Measurements from ENCODE around the gene PAX2.
"Not testable (repeated sequence)": the region's sequence is repeated elsewhere in the genome, so short reads cannot be mapped to it uniquely, and the experiment has no call there.

Gene PAX2

GRCh38 chr10:100744987-100745881, at the start of gene PAX2:
TSS of gene PAX2 (plus strand) at chr10:100745582. CDS start at chr10:100746261, 679 bp downstream.
- DNase-seq (ENCODE audit: low read depth in 1 of 2, low spot score in 1 of 2), result no peak

GRCh38 chr10:100696477-100696901, 48.9 kb upstream of the PAX2 start:
- DNase-seq (ENCODE audit: low read depth in 1 of 2, low spot score in 1 of 2), result no peak

GRCh38 chr10:100697070-100697469, 48.3 kb upstream of the PAX2 start:
- DNase-seq (ENCODE audit: low read depth in 1 of 2, low spot score in 1 of 2), result no peak

GRCh38 chr10:100697631-100698030, 47.8 kb upstream of the PAX2 start:
- DNase-seq (ENCODE audit: low read depth in 1 of 2, low spot score in 1 of 2), result no peak

GRCh38 chr10:100701704-100702103, 43.7 kb upstream of the PAX2 start:
- not testable (repeated sequence) for DNase-seq (ENCODE audit: low read depth in 1 of 2, low spot score in 1 of 2)

- no peak for DNase-seq (ENCODE audit: low read depth in 1 of 2, low spot score in 1 of 2)
Measured at GRCh38 chr10:100705139-100705538, 40.2 kb upstream of the PAX2 start.

GRCh38 chr10:100707261-100707848, 38.0 kb upstream of the PAX2 start:
- DNase-seq (ENCODE audit: low read depth in 1 of 2, low spot score in 1 of 2), result no peak

- DNase-seq (ENCODE audit: low read depth in 1 of 2, low spot score in 1 of 2), result no peak
Measured at GRCh38 chr10:100709146-100710082, 36.0 kb upstream of the PAX2 start.

- no peak for DNase-seq (ENCODE audit: low read depth in 1 of 2, low spot score in 1 of 2)
Measured at GRCh38 chr10:100710151-100710871, 35.1 kb upstream of the PAX2 start.

GRCh38 chr10:100713049-100713858, 32.1 kb upstream of the PAX2 start:
- no peak for DNase-seq (ENCODE audit: low read depth in 1 of 2, low spot score in 1 of 2)

GRCh38 chr10:100713859-100714565, 31.4 kb upstream of the PAX2 start:
- DNase-seq (ENCODE audit: low read depth in 1 of 2, low spot score in 1 of 2), result no peak

GRCh38 chr10:100714566-100714950, 30.8 kb upstream of the PAX2 start:
- no peak for DNase-seq (ENCODE audit: low read depth in 1 of 2, low spot score in 1 of 2)

GRCh38 chr10:100715101-100715444, 30.3 kb upstream of the PAX2 start:
- DNase-seq (ENCODE audit: low read depth in 1 of 2, low spot score in 1 of 2), result no peak

GRCh38 chr10:100715445-100716385, 29.7 kb upstream of the PAX2 start:
- no peak for DNase-seq (ENCODE audit: low read depth in 1 of 2, low spot score in 1 of 2)

- no peak for DNase-seq (ENCODE audit: low read depth in 1 of 2, low spot score in 1 of 2)
Measured at GRCh38 chr10:100717166-100717565, 28.2 kb upstream of the PAX2 start.

- DNase-seq (ENCODE audit: low read depth in 1 of 2, low spot score in 1 of 2), result no peak
Measured at GRCh38 chr10:100718197-100718742, 27.1 kb upstream of the PAX2 start.

GRCh38 chr10:100723180-100723579, 22.2 kb upstream of the PAX2 start:
- DNase-seq (ENCODE audit: low read depth in 1 of 2, low spot score in 1 of 2), result no peak
